SK-N-SH treated with all-trans-retinoic acid at 6 μM for 48 hours (cell line): ENCODE results near the gene ZBTB26.
A peak's percentile ranks its signal among the peaks of the same experiment; 100 is the strongest.

Source experiments
- ATAC-seq: fragments of 200-7000 bp; cut with Tn5 transposase; 3 replicates; pipeline ENCODE4 v1.9.1; 2020; ENCODE audit warnings: mild to moderate bottlenecking, moderate library complexity
- ARNTL ChIP-seq: fragments of 450-650 bp; formaldehyde crosslinking; IDR thresholded peaks from 2 replicates; pipeline ENCODE4 v1.5.0; 2020; ENCODE audit warnings: low read depth, mild to moderate bottlenecking, moderate library complexity, borderline replicate concordance
- BACH2 ChIP-seq: fragments of 250-450 bp; sonication (Bioruptor Pico); IDR thresholded peaks from 2 replicates; pipeline ENCODE4 v1.9.0; 2021; ENCODE audit warnings: mild to moderate bottlenecking, borderline replicate concordance
- CREB5 ChIP-seq: fragments of 250-450 bp; sonication (Bioruptor Pico); IDR thresholded peaks from 2 replicates; pipeline ENCODE4 v1.5.1; 2020; ENCODE audit warnings: low read depth, mild to moderate bottlenecking, moderate library complexity
- CSDC2 ChIP-seq: fragments of 250-450 bp; sonication (Bioruptor Pico); IDR thresholded peaks from 2 replicates; pipeline ENCODE4 v1.5.0; 2020; ENCODE audit warnings: mild to moderate bottlenecking, moderate library complexity
- CSRNP3 ChIP-seq: fragments of 250-450 bp; sonication (Bioruptor Pico); IDR thresholded peaks from 2 replicates; pipeline ENCODE4 v1.5.1; 2021; ENCODE audit warnings: mild to moderate bottlenecking, moderate library complexity
- ESRRG ChIP-seq: fragments of 250-450 bp; sonication (Bioruptor Pico); IDR thresholded peaks from 2 replicates; pipeline ENCODE4 v1.6.1; 2021; ENCODE audit warnings: mild to moderate bottlenecking
- GLIS3 ChIP-seq: fragments of 250-450 bp; sonication (Bioruptor Pico); IDR thresholded peaks from 2 replicates; pipeline ENCODE4 v1.5.0; 2020; ENCODE audit warnings: mild to moderate bottlenecking, moderate library complexity
- OSR1 ChIP-seq: fragments of 250-450 bp; sonication (Bioruptor Pico); IDR thresholded peaks from 2 replicates; pipeline ENCODE4 v1.8.0; 2022; ENCODE audit warnings: moderate library complexity, mild to moderate bottlenecking, inconsistent platforms
- PATZ1 ChIP-seq: fragments of 250-450 bp; sonication (Bioruptor Pico); IDR thresholded peaks from 2 replicates; pipeline ENCODE4 v1.8.0; 2020; ENCODE audit warnings: mild to moderate bottlenecking, moderate library complexity, borderline replicate concordance
- POU6F1 ChIP-seq: fragments of 250-450 bp; sonication (Bioruptor Pico); IDR thresholded peaks from 2 replicates; pipeline ENCODE4 v1.8.0; 2021; ENCODE audit warnings: low read depth, mild to moderate bottlenecking, moderate library complexity, borderline replicate concordance
- RARB ChIP-seq: fragments of 250-450 bp; sonication (Bioruptor Pico); IDR thresholded peaks from 2 replicates; pipeline ENCODE4 v1.8.0; 2021; ENCODE audit warnings: mild to moderate bottlenecking, moderate library complexity
- TCF4 ChIP-seq: fragments of 250-450 bp; sonication (Bioruptor Pico); IDR thresholded peaks from 2 replicates; pipeline ENCODE4 v1.8.0; 2021; ENCODE audit warnings: mild to moderate bottlenecking, moderate library complexity, borderline replicate concordance
- TOX ChIP-seq: fragments of 250-450 bp; sonication (Bioruptor Pico); IDR thresholded peaks from 2 replicates; pipeline ENCODE4 v1.8.0; 2021; ENCODE audit warnings: mild to moderate bottlenecking, moderate library complexity, borderline replicate concordance
- TSHZ2 ChIP-seq: fragments of 250-450 bp; sonication (Bioruptor Pico); IDR thresholded peaks from 2 replicates; pipeline ENCODE4 v1.5.0; 2020; ENCODE audit warnings: mild to moderate bottlenecking, moderate library complexity
- ZC3H10 ChIP-seq: fragments of 250-450 bp; sonication (Bioruptor Pico); IDR thresholded peaks from 2 replicates; pipeline ENCODE4 v1.5.1; 2021; ENCODE audit warnings: mild to moderate bottlenecking, moderate library complexity
- ZFP3 ChIP-seq: fragments of 250-450 bp; sonication (Bioruptor Pico); IDR thresholded peaks from 2 replicates; pipeline ENCODE4 v1.5.0; 2020; ENCODE audit warnings: mild to moderate bottlenecking, moderate library complexity
- ZNF70 ChIP-seq: fragments of 450-650 bp; formaldehyde crosslinking; IDR thresholded peaks from 2 replicates; pipeline ENCODE4 v1.5.0; 2020; ENCODE audit warnings: mild to moderate bottlenecking, moderate library complexity
- ZNF8 ChIP-seq: fragments of 450-650 bp; formaldehyde crosslinking; IDR thresholded peaks from 2 replicates; pipeline ENCODE4 v1.5.0; 2020; ENCODE audit warnings: mild to moderate bottlenecking, moderate library complexity

ZBTB26 gene

GRCh38 chr9:122940749-122941581 lies 9.7 kb upstream of the ZBTB26 start, which contains the start of gene RABGAP1:
Gene RABGAP1, plus strand, starts transcription at chr9:122941020. Its CDS starts 16,040 bp downstream, at chr9:122957060.
- ATAC-seq, result peak; percentile 98
- TF ChIP-seq ARNTL (CRISPR knock-in tag) (no peak), PATZ1 (0 out of 2 replicates have a peak, but pooled peaks have one; percentile 30), GLIS3 (CRISPR knock-in tag) (0 out of 2 replicates have a peak, but pooled peaks have one; percentile 66), TSHZ2 (CRISPR knock-in tag) (0 out of 2 replicates have a peak, but pooled peaks have one; percentile 26)

GRCh38 chr9:122940454-122940748 lies 9.1 kb upstream of the ZBTB26 start:
- TF ChIP-seq ZFP3 (CRISPR knock-in tag) (0 out of 2 replicates have a peak, but pooled peaks have one; percentile 12), PATZ1 (no peak)
- TF ChIP-seq, all 23 proteins: peak for 1
- no peak for ATAC-seq

- no peak for ATAC-seq
- TF ChIP-seq CREB5, result no peak
- TF ChIP-seq OSR1 (CRISPR knock-in tag), result no peak
- TF ChIP-seq CSDC2 (CRISPR knock-in tag), result no peak
- TF ChIP-seq ARNTL (CRISPR knock-in tag), result no peak
- TF ChIP-seq ZNF70 (CRISPR knock-in tag), result no peak
- no peak for TF ChIP-seq CSRNP3
- TF ChIP-seq ESRRG (CRISPR knock-in tag), result no peak
- TF ChIP-seq RARB (CRISPR knock-in tag), result no peak
- TF ChIP-seq ZC3H10 (CRISPR knock-in tag), result no peak
- no peak for TF ChIP-seq ZNF8 (CRISPR knock-in tag)
- TF ChIP-seq BACH2, result no peak
- no peak for TF ChIP-seq TCF4 (CRISPR knock-in tag)
- no peak for TF ChIP-seq TSHZ2 (CRISPR knock-in tag)
- TF ChIP-seq POU6F1, result no peak
- no peak for TF ChIP-seq PATZ1
- no peak for TF ChIP-seq TOX (CRISPR knock-in tag)
Observed at GRCh38 chr9:122939601-122940000, 8.3 kb upstream of the ZBTB26 start.
